Uterus (tissue), 2 donors: Measurements from ENCODE around the gene EMP3.

Experiments used
- CTCF ChIP-seq, 4 experiments: fragments of 200-600 bp in 2 of 4; fragments of 450-650 bp in 2 of 4; sonication (generic) in 2 of 4; IDR thresholded peaks; one replicate each; pipeline ENCODE4 v1.5.1; 2016 to 2019; ENCODE audit warnings: antibody characterized with exemption in 4 of 4, mild to moderate bottlenecking in 2 of 4, moderate library complexity in 1 of 4
- POLR2A ChIP-seq, 2 donors: fragments of 450-650 bp; IDR thresholded peaks; one replicate each; pipeline ENCODE4 v1.6.1; 2016; ENCODE audit warnings: antibody characterized with exemption in 2 of 2, mild to moderate bottlenecking in 1 of 2, moderate library complexity in 1 of 2

GRCh38 chr19:48362716-48363499 is 37.6 kb downstream of the EMP3 start:
- TF ChIP-seq POLR2A (IDR thresholded peaks at IDR 0.05) (peak; percentile 26 to 61), CTCF (IDR thresholded peaks at IDR 0.05) (peak in 2 of 4 experiments; percentile 19 to 31)
